Fibroblast of skin of left quadriceps (primary cell): Measurements from ENCODE around the gene CARD14.
"Not testable (repeated sequence)": the region's sequence is repeated elsewhere in the genome, so short reads cannot be mapped to it uniquely, and the experiment has no call there.

Source experiments
- DNase-seq, 2 experiments: peaks; one replicate each; pipeline ENCODE4 v3.0.0-alpha.2; 2013; ENCODE audit warnings: low read depth in 2 of 2

The CARD14 gene

GRCh38 chr17:80223838-80224497 is 54.1 kb downstream of the CARD14 start:
- no peak for DNase-seq

DNA sequence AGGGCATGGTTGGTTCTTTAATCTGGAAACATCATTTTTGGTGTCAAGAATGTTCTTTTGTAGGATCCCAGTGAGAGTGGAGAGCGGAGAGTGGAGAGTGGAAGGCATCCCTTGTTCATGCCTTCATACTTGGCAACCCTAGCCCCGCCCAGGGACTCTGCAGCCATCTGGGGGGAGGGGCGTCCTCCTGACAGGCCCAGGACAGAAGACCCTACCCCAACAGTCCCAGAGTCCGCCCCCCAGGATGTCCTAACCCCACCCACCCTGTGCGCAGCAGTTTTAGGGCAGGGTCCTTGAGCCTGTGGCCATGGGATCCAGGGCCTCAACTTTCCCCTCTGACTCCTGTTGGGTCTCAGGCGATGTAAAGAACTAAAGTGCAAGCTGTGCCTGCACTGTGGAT is 54.9 kb downstream of the CARD14 start:
- no peak for DNase-seq

DNA sequence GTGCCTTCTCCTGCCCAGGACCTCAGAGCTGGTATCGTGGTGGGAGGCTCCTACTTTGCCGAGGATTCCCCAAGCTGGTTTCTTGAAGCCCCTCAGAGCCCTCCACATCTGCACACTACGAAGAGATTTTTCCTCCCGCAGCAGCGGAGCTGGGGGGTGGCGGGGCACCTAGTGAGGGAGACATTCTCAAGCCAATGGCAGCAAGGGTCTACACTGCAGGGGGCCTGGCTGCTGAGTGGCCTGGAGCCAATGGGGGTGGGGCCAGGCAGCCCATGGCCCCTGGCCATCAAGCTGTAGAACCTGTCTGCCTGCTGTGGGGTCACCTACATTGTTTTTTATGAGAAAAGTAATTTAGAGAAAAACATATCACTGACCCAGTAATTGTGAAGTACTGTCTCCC is 55.4 kb downstream of the CARD14 start:
- no peak for DNase-seq

GRCh38 chr17:80227156-80227555 is 57.3 kb downstream of the CARD14 start:
- DNase-seq: no peak

- no peak for DNase-seq
These were observed 57.8 kb downstream of the CARD14 start for GRCh38 chr17:80227666-80228065.

DNA sequence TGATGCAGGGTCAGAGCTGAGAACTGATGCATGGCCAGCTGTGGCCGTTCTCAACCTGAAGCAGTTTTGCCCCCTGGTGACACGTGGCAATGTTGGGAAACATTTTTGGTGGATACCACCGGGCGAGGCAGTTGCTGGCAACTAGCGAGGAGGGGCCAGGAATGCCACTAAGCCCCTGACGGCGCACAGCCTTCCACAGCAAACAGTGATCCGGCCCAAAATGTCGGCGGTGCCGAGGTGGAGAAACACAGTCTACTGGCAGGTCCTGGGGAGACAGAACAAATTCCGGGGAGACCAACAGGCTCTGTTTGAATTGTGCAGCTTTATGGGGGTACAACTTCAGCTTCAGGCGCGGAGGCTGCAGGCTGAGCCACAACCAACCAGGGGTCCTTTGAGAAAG is 58.6 kb downstream of the CARD14 start:
- no peak for DNase-seq

DNA sequence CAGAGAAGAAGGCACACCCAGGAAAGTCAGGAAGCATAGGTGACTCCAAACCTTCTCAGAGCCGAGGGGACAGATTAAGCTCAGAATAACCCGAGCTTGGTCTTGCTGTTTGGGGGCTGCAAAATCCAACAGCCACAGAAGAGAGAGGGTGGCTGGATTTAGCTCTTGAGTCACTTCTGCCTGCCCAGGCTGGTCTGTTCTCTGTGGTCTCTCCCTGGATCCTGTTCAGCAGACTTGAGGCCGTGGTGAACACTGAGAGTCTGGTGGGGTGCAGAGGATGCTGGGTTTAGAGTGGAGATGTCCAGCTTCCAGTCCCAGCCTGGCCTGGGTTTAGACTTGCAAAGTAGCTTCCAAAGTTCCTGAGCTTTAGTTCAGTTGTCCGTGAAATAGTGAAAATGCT is 59.2 kb downstream of the CARD14 start:
- no peak for DNase-seq

GRCh38 chr17:80232438-80232837 is 62.6 kb downstream of the CARD14 start:
- no peak for DNase-seq

- no peak for DNase-seq
These were observed 63.4 kb downstream of the CARD14 start for GRCh38 chr17:80233202-80233601.

DNA sequence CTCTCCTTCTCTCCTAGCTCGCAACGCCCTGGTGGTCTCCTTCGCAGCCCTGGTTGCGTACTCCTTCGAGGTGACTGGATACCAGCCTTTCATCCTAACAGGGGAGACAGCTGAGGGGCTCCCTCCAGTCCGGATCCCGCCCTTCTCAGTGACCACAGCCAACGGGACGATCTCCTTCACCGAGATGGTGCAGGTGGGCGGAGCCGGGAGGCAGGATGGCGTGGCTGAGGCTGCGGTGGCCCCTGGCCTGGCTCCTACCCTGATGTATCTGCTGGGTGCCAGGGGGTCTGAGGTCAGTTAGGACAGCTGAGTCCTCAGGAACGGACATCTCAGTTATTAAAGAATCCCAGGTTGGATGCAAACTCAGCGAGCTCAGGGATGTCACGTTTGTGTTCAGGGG is 67.1 kb downstream of the CARD14 start:
- no peak for DNase-seq

GRCh38 chr17:80237386-80237785 is 67.6 kb downstream of the CARD14 start:
- no peak for DNase-seq

DNA sequence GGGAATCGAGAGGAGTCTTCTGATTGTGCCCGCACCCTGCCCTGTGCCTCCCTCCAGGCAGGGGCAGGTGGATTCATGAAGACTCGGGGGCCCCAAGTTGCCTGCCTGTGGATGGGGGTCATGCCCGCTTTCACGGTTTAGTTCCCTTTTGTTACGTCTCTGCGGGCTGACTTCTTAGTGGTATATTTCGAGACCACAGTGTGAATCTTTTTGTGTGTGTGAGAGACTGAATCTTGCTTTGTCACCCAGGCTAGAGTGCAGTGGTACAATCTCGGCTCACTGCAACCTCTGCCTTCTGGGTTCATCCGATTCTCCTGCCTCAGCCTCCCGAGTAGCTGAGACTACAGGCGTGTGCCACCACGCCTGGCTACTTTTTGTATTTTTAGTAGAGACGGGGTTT is 72.7 kb downstream of the CARD14 start:
- DNase-seq: no peak

DNA sequence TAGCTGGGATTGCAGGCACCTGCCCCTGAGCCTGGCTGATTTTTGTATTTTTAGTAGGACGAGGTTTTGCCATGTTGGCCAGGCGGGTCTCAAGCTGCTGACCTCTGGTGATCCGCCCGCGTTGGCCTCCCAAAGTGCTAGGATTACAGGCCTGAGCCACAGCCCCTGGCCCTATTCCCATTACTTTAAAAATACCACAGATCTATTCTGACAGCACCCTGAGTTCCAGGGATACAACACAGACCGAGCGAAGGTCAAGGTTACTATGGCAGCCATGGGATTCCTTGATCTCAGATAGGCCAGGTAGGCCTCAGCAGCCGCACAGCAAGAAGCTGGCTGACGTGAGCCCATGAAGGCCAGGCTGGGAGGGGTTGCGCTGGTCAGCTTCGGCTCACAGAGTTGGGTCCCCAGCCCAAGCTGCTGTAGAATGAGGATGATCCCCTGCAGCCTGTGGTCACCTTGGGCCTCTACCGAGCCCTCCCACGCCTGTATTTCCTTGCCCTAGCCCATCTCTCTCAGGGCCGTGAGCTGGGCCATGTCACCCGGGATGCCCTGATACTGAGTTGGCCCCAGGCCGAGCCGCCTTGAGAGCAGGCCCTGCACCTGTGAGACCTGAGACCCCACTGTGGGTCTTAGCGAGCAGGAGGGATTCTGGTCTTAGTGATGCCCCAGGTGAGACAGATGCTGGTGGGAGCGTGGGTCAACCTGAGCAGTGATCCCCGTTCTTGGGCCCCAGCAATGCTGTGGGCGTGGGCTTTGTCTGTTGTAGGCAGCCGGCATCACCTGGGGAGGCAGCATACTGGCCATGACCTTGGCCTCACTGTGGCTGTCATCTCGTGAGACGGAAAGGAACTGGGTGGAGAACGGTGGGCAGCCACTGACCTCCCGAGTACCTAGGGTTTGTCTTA is 74.0 kb downstream of the CARD14 start:
- no peak for DNase-seq

DNA sequence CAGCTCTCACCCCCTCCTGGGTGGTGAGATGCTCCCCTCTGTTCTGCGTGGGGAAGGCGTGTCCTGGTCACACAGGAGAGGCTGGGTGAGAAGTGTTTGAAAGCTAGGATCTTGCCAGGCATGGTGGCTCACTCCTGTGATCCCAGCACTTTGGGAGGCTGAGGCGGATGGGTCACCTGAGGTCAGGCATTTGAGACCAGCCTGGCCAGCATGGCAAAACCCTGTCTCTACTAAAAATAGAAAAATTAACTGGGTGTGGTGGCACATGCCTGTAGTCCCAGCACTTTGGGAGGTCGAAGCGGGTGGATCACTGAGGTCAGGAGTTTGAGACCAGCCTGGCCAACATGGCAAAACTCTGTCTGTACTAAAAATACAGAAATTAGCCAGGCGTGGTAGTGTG is 74.6 kb downstream of the CARD14 start:
- not testable (repeated sequence) for DNase-seq

- DNase-seq: no peak
These were observed 75.2 kb downstream of the CARD14 start for GRCh38 chr17:80244871-80245509.

- DNase-seq: no peak
These were observed 75.9 kb downstream of the CARD14 start for GRCh38 chr17:80245566-80246265.

DNA sequence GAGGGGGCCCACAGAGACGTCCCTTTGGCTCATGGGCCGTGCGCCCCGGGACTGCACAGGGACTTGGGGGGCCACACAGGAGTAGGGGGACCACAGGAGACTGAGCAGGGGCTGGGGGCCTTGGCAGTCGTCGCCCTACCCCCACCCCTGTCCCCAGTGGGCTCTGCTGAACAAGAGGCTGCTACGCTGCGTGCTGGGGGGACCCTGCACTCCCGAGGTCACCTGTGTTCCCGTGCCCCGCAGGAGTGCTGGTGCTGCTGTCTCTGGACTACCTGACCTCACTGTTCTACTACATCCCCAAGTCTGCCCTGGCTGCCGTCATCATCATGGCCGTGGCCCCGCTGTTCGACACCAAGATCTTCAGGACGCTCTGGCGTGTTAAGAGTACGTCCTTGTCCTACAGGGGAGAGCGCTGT is 76.4 kb downstream of the CARD14 start:
- DNase-seq: no peak

DNA sequence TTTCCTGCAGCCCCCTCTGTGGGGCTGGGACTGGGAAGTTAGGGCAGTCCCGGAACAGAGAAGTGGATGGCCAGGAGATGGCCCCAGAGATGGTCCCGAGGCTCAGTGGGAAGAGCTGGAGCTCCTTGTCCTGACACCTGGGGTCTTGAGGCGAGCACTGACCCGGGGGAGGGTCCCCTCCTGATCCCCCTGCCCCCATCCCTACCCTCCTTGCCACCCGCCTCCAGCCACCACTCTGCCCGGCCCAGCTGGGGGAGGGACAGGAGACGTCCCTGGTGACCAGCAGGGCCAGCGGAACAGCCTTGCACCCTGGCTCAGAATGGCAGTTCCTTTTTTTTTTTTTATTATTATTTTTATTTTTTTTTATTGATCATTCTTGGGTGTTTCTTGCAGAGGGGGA is 76.9 kb downstream of the CARD14 start:
- DNase-seq: no peak

DNA sequence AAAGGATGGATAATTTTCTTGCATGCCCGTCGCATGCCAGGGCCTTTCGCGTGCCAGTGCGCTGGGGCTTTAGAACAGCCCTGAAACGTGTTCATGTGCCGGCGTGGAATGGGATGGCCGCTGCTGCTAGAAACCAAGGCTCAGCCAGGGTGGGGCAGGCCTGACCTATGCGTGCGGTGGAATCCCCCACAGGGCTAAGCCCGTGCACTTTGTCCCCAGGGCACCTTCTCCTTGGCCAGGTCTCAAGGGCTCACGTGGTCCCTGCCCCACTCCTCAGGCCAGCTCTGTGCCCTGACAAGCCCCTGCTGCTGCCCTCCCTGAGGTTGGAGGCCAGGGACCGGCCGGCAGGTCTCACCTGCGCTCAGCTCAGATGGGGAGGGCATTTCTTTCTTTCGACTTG is 77.7 kb downstream of the CARD14 start:
- no peak for DNase-seq

GRCh38 chr17:80248001-80248893 is 78.4 kb downstream of the CARD14 start:
- no peak for DNase-seq
